LNCaP clone FGC (cell line): ENCODE results near the gene CYB561D1.
A peak's percentile ranks its signal among the peaks of the same experiment; 100 is the strongest.

Source experiments
- DNase-seq: peaks from one replicate; pipeline ENCODE4 v3.0.0-alpha.2; 2011; ENCODE audit warnings: low read depth
- H3K4me3 ChIP-seq: 2 replicates; pipeline ENCODE4 v1.5.1; 2011; ENCODE audit warnings: mild to moderate bottlenecking, low read depth, low read length, control low read depth
- CTCF ChIP-seq: IDR thresholded peaks from 2 replicates; pipeline ENCODE4 v1.5.1; 2012; ENCODE audit warnings: mild to moderate bottlenecking; ENCODE audit not compliant: control insufficient read depth, insufficient read depth; ENCODE audit errors: extremely low read depth

CYB561D1 gene

GRCh38 chr1:109508873-109509175 lies 14.9 kb downstream of the CYB561D1 start:
- TF ChIP-seq CTCF: no peak
- H3K4me3 ChIP-seq: peak overlapping the region; percentile 60
- DNase-seq: no peak

- H3K4me3 ChIP-seq: peak within 1 kb of the TSS; percentile 60
- DNase-seq: no peak
- no peak for TF ChIP-seq CTCF
Observed at GRCh38 chr1:109509176-109510134, 15.6 kb downstream of the CYB561D1 start, which contains the start of gene AMIGO1. Gene AMIGO1, minus strand, starts transcription at chr1:109509727. Its CDS starts 815 bp downstream, at chr1:109508912.

- TF ChIP-seq CTCF: no peak
- H3K4me3 ChIP-seq: no peak overlapping the region
- DNase-seq: no peak
Observed at GRCh38 chr1:109513110-109513710, 19.3 kb downstream of the CYB561D1 start.

- no peak for TF ChIP-seq CTCF
- DNase-seq: no peak
- no peak overlapping the region for H3K4me3 ChIP-seq
Observed at GRCh38 chr1:109514846-109515245, 21.0 kb downstream of the CYB561D1 start.

- DNase-seq: no peak
- TF ChIP-seq CTCF: no peak
- no peak overlapping the region for H3K4me3 ChIP-seq
Observed at GRCh38 chr1:109516872-109517271, 23.0 kb downstream of the CYB561D1 start.

GRCh38 chr1:109517337-109517736 lies 23.4 kb downstream of the CYB561D1 start:
- TF ChIP-seq CTCF: no peak
- no peak overlapping the region for H3K4me3 ChIP-seq
- no peak for DNase-seq
